Hepatocyte (in vitro differentiated cells): ENCODE measurements around the gene B3GNT7.

Experiments used
- CTCF ChIP-seq: fragments of 200-600 bp; sonication (generic); IDR thresholded peaks from 2 replicates; pipeline ENCODE4 v1.5.1; 2016; ENCODE audit warnings: antibody characterized with exemption, mild to moderate bottlenecking; ENCODE audit not compliant: poor library complexity
- EZH2 ChIP-seq: fragments of 200-600 bp; sonication (generic); IDR thresholded peaks from 2 replicates; pipeline ENCODE4 v1.6.1; 2016; ENCODE audit warnings: antibody characterized with exemption, mild to moderate bottlenecking, borderline replicate concordance
- EZH2phosphoT487 ChIP-seq: fragments of 200-600 bp; sonication (generic); IDR thresholded peaks from one replicate; pipeline ENCODE4 v1.6.1; 2018; ENCODE audit warnings: antibody characterized with exemption, mild to moderate bottlenecking, low read depth, moderate library complexity; ENCODE audit not compliant: unreplicated experiment, severe bottlenecking

DNA sequence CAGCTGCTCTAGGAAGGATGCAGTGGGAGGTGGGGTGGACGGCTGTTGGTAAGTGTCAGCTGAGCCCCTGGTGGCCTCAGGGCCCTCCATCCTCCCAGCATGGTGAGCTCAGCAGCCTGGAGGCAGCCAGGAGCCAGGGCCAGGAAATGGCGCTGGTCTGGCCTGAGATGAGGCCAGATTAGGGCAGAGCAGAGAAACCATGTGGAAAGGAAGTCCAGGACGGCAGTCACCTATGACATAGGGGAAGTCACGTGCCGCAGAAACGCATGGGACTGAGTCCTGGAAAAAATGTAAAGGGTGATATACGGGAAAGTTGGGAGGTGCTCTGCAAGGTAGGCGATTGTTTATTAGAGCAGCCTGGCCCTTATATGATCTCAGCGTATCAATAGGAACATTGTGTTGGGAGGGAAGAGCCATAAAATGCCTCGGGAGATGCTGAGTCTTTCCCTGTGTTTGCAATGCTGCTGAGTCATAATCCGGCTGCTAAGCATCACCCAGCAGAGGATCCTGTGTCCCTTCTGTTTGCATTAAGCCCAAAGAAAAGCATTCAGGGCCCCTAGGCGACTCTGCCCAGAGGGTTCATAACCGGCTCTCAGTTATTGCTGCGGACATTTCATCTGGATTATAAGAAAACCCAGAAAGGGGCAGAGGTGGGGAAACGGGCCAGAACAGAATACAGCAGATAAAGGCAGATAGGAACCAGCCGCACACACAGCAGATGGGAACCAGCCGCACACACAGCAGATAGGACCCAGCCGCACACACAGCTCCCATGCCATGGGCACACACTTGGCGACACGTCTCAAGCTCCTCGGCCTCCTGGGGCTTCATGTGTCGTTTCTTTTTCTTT lies 30.3 kb upstream of the B3GNT7 start:
- TF ChIP-seq CTCF (no peak), EZH2phosphoT487 (no peak), EZH2 (no peak)
